ENCODE results near the gene PPP1R3E.

The PPP1R3E gene

GRCh38 chr14:23258256-23258655, 44.4 kb downstream of the PPP1R3E start:
- H3K4me3 ChIP-seq (ENCODE audit: low read length), result no peak overlapping the region
- no peak for TF ChIP-seq ZNF274 (IDR thresholded peaks at IDR 0.05; ENCODE audit: low read depth, low read length)

- no peak overlapping the region for H3K4me3 ChIP-seq (ENCODE audit: low read length)
- TF ChIP-seq ZNF274 (IDR thresholded peaks at IDR 0.05; ENCODE audit: low read depth, low read length), result no peak
Measured at GRCh38 chr14:23252420-23253333, 50.0 kb downstream of the PPP1R3E start.

GRCh38 chr14:23252006-23252405, 50.7 kb downstream of the PPP1R3E start:
- H3K4me3 ChIP-seq (ENCODE audit: low read length), result no peak overlapping the region
- no peak for TF ChIP-seq ZNF274 (IDR thresholded peaks at IDR 0.05; ENCODE audit: low read depth, low read length)

- TF ChIP-seq ZNF274 (IDR thresholded peaks at IDR 0.05; ENCODE audit: low read depth, low read length), result no peak
- no peak overlapping the region for H3K4me3 ChIP-seq (ENCODE audit: low read length)
Measured at GRCh38 chr14:23249824-23250223, 52.8 kb downstream of the PPP1R3E start.

- no peak for TF ChIP-seq ZNF274 (IDR thresholded peaks at IDR 0.05; ENCODE audit: low read depth, low read length)
- H3K4me3 ChIP-seq (ENCODE audit: low read length), result no peak overlapping the region
Measured at GRCh38 chr14:23248601-23249000, 54.1 kb downstream of the PPP1R3E start.

Measured in GM08714 (cell line).